Osteocyte (in vitro differentiated cells): ENCODE measurements around the gene CLVS2. TPM values are rescaled to one million over a fixed set of nuclear protein-coding genes. Genes with fewer than 3 reads are reported as not detected.

Source experiments
- DNase-seq: peaks from one replicate; pipeline ENCODE4 v3.0.0; 2021; ENCODE audit warnings: mixed read lengths; ENCODE audit not compliant: unreplicated experiment; ENCODE audit errors: extremely low spot score
- H3K27ac Mint-ChIP-seq: one replicate; pipeline ENCODE4 v1.8.0; 2021; ENCODE audit warnings: mild to moderate bottlenecking, mixed read lengths; ENCODE audit not compliant: unreplicated experiment
- H3K27me3 Mint-ChIP-seq: one replicate; pipeline ENCODE4 v1.8.0; 2021; ENCODE audit warnings: mixed read lengths; ENCODE audit not compliant: unreplicated experiment
- H3K36me3 Mint-ChIP-seq: one replicate; pipeline ENCODE4 v1.8.0; 2021; ENCODE audit warnings: mixed read lengths; ENCODE audit not compliant: unreplicated experiment
- H3K4me1 Mint-ChIP-seq: one replicate; pipeline ENCODE4 v1.8.0; 2021; ENCODE audit warnings: mixed read lengths; ENCODE audit not compliant: unreplicated experiment
- H3K4me3 Mint-ChIP-seq: one replicate; pipeline ENCODE4 v1.8.0; 2021; ENCODE audit warnings: mild to moderate bottlenecking, moderate library complexity, mixed read lengths; ENCODE audit not compliant: unreplicated experiment
- H3K9me3 Mint-ChIP-seq: one replicate; pipeline ENCODE4 v1.8.0; 2021; ENCODE audit warnings: mixed read lengths; ENCODE audit not compliant: unreplicated experiment
- CTCF ChIP-seq: fragments of 200-600 bp; sonication (generic); IDR thresholded peaks from 2 replicates; pipeline ENCODE4 v1.5.0; 2021; ENCODE audit warnings: antibody characterized with exemption, mild to moderate bottlenecking, moderate library complexity
- total RNA-seq: library from RNA; stranded (reverse); gene quantifications from 2 replicates; pipeline ENCODE4 v1.2.1, GENCODE V29; 2021

CLVS2 gene
- total RNA-seq, 1 donor from 2014 or later: not detected

- H3K4me3 Mint-ChIP-seq: no peak overlapping the region
- peaks cover 12% of the 10 kb centered on the region for H3K4me1 Mint-ChIP-seq
- H3K27ac Mint-ChIP-seq: no peak overlapping the region
- H3K9me3 Mint-ChIP-seq: no peaks in the 10 kb centered on the region
- H3K27me3 Mint-ChIP-seq: peaks cover 61% of the 10 kb centered on the region
- no peaks in the 10 kb centered on the region for H3K36me3 Mint-ChIP-seq
- TF ChIP-seq CTCF: no peak
- DNase-seq: no peak
These were observed 1.6 kb downstream of the CLVS2 start for GRCh38 chr6:122997541-122998150.

- Mint-ChIP-seq H3K27ac (no peak overlapping the region), H3K9me3 (no peaks in the 10 kb centered on the region), H3K4me3 (no peak overlapping the region), H3K4me1 (peaks cover 12% of the 10 kb centered on the region), H3K36me3 (no peaks in the 10 kb centered on the region), H3K27me3 (peaks cover 56% of the 10 kb centered on the region)
- no peak for TF ChIP-seq CTCF
- DNase-seq: no peak
These were observed 2.5 kb downstream of the CLVS2 start for GRCh38 chr6:122998403-122998975.

GRCh38 chr6:123000244-123000770 lies 4.3 kb downstream of the CLVS2 start:
- Mint-ChIP-seq H3K27me3 (peaks cover 45% of the 10 kb centered on the region), H3K9me3 (no peaks in the 10 kb centered on the region), H3K36me3 (no peaks in the 10 kb centered on the region), H3K27ac (no peak overlapping the region), H3K4me3 (no peak overlapping the region), H3K4me1 (peaks cover 12% of the 10 kb centered on the region)
- DNase-seq: no peak
- TF ChIP-seq CTCF: no peak

- Mint-ChIP-seq H3K4me1 (peaks cover 3% of the 10 kb centered on the region), H3K27ac (no peak overlapping the region), H3K36me3 (no peaks in the 10 kb centered on the region), H3K9me3 (no peaks in the 10 kb centered on the region), H3K4me3 (no peak overlapping the region), H3K27me3 (peaks cover 44% of the 10 kb centered on the region)
- TF ChIP-seq CTCF: no peak
- no peak for DNase-seq
These were observed 5.5 kb downstream of the CLVS2 start for GRCh38 chr6:123001540-123001939.

- Mint-ChIP-seq H3K9me3 (no peaks in the 10 kb centered on the region), H3K27me3 (peaks cover 24% of the 10 kb centered on the region), H3K4me1 (no peaks in the 10 kb centered on the region), H3K4me3 (no peak overlapping the region), H3K36me3 (no peaks in the 10 kb centered on the region), H3K27ac (no peak overlapping the region)
- DNase-seq: no peak
- TF ChIP-seq CTCF: no peak
These were observed 11.8 kb downstream of the CLVS2 start for GRCh38 chr6:123007885-123008284.
